ENCODE data around the gene TNFAIP2. TPM values are rescaled to one million over a fixed set of nuclear protein-coding genes. Genes with fewer than 3 reads are reported as not detected.

TNFAIP2 gene
- total and polyA plus RNA-seq, 2 experiments from 2014 or later = 9.9 to 14.1 TPM

- Mint-ChIP-seq H3K9me3 (no peaks in the 10 kb centered on the region; the same call in 2 of the 3 replicates), H3K27me3 (ENCODE audit: insufficient read depth, low read depth, poor library complexity) (peaks cover 61% of the 10 kb centered on the region), H3K4me1 (peaks cover 17% of the 10 kb centered on the region; the same call in 2 of the 3 replicates), H3K27ac (no peak overlapping the region), H3K36me3 (ENCODE audit: low read depth) (no peaks in the 10 kb centered on the region), H3K4me3 (no peak overlapping the region)
- Histone ChIP-seq H3F3A (replicated peaks; ENCODE audit: low read depth) (0 out of 2 replicates have a peak, but pooled peaks cover 5% of the 10 kb centered on the region), H2AFZ (peak overlapping the region; percentile 63; the same call in 1 of the 2 replicates), H3K9me2 (ENCODE audit: insufficient read depth) (no peaks in the 10 kb centered on the region), H3K4me2 (peak overlapping the region; percentile 67; the same call in 1 of the 2 replicates), H3K4me3 (no peak overlapping the region; the same call in 1 of the 2 replicates), H3K27ac (ENCODE audit: low read depth) (no peak overlapping the region), H3K79me2 (replicated peaks; ENCODE audit: insufficient read depth) (no peaks in the 10 kb centered on the region), H3K36me3 (ENCODE audit: insufficient read depth) (no peaks in the 10 kb centered on the region), H3K27me3 (ENCODE audit: insufficient read depth) (peaks cover 51% of the 10 kb centered on the region), H3K4me1 (ENCODE audit: insufficient read depth) (peaks cover 9% of the 10 kb centered on the region), H4K20me1 (replicated peaks; ENCODE audit: insufficient read depth) (0 out of 2 replicates have a peak, but pooled peaks cover 3% of the 10 kb centered on the region)
- DNase-seq (ENCODE audit: low spot score) (no peak), ATAC-seq (no peak)
- TF ChIP-seq EZH2 (IDR thresholded peaks at IDR 0.05; ENCODE audit: low read depth, unreplicated experiment) (no peak), CREB1 (CRISPR knock-in tag; IDR thresholded peaks at IDR 0.05; ENCODE audit: low read depth) (no peak), ETS1 (IDR thresholded peaks at IDR 0.05) (no peak), POLR2AphosphoS5 (IDR thresholded peaks at IDR 0.05; ENCODE audit: low read depth) (no peak), ZNF462 (CRISPR knock-in tag; IDR thresholded peaks at IDR 0.05) (no peak), JUNB (IDR thresholded peaks at IDR 0.05; ENCODE audit: unreplicated experiment) (no peak), REST (IDR thresholded peaks at IDR 0.05; ENCODE audit: unreplicated experiment) (no peak), NANOG (IDR thresholded peaks at IDR 0.05; ENCODE audit: borderline replicate concordance) (no peak)
Observed at GRCh38 chr14:103101257-103101962, 21.9 kb upstream of the TNFAIP2 start.

All from GM23338 (cell line).